ENCODE measurements around the gene C1QTNF12.
"Not testable (repeated sequence)": the region's sequence is repeated elsewhere in the genome, so short reads cannot be mapped to it uniquely, and the experiment has no call there.

Gene C1QTNF12

DNA sequence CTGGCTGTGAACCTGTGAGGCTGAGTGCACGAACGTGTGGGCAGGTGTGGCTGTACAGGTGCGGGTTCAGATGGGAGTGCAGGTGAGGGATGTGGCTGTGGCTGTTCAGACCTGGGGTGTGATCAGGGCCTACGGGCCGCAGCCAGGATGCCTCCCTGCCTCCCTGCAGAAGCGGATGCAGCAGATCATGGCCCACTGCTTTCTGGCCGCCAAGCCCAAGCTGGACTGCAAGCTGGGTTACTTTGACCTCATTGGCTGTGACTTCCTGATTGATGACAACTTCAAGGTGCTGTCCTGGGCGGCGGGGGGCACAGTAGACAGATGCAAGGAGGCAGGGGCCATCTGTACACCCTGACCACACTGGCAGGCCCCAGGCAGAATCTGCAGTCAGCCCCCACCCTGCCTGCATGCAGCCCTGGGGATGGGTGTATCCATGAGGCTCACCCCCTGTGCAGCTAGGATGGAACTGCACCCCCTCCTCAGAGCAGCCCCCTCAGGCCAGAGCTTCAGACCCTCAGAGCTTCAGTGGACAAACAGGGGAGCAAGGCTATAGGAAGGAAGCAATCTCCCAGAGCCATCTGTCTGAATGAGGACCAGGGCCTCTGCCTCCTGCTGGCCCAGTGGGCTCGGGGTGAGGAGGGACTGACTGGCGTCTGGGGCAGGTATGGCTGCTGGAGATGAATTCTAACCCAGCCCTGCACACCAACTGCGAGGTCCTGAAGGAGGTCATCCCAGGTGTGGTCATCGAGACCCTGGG, 49.9 kb downstream of the C1QTNF12 start:
- DNase-seq, result no peak

- not testable (repeated sequence) for DNase-seq
These were observed 50.8 kb downstream of the C1QTNF12 start for GRCh38 chr1:1195726-1196125.

DNA sequence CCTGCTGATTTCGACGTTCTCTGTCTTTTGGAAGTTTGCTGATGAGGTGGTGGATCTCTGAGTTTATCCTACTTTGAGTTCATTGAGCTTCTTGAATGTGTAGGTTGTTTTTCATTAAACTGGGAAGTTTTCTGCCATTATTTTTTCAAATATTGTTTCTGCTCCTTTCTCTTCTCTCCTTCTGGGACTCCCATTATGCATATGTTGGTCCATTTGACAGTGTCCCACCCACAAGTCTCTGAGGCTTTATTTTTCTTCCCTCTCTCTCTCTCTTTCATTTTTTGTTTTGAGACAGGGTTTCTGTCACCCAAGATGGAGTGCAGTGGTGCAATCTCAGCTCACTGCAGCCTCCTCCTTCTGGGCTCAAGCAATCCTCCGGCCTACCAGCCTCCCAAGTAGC, 51.8 kb downstream of the C1QTNF12 start:
- no peak for DNase-seq

Measured in CD4-positive, alpha-beta T cell treated with Interleukin-17A for 4 hours (primary cell).